COLO829 (cell line): Measurements from ENCODE around the gene CDK19.

ENCODE experiments used
- DNase-seq: peaks from one replicate; pipeline ENCODE4 v3.0.0; 2012; ENCODE audit warnings: low spot score

Gene CDK19

DNA sequence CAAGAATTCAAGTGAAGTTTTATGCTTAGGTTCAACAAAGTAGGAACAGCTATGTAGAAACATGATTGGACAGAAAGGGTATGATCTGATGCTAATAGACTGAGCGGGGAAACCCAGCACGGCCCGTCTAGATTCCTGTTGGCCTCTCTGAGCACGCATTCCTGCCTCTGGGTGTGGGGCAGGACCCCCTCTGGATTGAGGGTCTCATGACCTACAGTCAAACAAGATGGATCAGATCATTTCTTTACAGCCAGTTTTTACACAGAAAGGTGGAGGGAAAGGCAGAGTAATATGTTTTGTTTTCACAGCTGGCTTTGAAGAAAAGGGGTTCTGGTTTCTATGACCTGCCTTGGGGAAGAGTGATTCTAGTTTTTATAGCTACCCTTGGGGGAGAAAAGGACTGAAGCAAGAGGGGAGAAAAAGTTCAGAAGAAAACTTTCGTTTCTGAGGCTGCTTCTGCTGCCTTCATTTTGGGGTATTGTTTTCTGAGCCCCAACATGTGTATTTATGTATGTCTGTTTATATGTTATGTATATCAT is 239.3 kb downstream of the CDK19 start:
- no peak for DNase-seq

- DNase-seq: no peak
These were observed 240.5 kb downstream of the CDK19 start for GRCh38 chr6:110574817-110575216.

- no peak for DNase-seq
These were observed 241.7 kb downstream of the CDK19 start for GRCh38 chr6:110573537-110573936.

DNA sequence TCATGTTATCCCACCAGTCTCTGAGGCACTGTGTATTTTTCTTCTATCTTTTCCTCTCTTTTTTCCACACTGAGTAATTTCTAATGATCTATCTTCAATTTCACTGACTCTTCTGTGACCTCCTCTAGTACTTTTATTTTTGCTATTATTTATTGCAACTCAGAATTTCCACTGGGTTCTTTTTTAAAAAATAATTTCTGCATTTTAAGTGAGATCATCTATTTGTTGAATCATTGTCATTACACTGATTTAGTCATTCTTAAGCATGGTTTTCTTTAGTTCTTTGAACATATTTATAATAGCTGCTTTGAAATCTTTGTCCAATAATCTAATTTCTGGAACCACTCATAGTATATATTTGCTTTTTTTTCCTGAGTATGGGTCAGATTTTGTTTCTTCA is 242.1 kb downstream of the CDK19 start:
- no peak for DNase-seq

GRCh38 chr6:110567957-110568696 is 247.1 kb downstream of the CDK19 start:
- DNase-seq: no peak

- no peak for DNase-seq
These were observed 248.7 kb downstream of the CDK19 start for GRCh38 chr6:110566346-110567125.

DNA sequence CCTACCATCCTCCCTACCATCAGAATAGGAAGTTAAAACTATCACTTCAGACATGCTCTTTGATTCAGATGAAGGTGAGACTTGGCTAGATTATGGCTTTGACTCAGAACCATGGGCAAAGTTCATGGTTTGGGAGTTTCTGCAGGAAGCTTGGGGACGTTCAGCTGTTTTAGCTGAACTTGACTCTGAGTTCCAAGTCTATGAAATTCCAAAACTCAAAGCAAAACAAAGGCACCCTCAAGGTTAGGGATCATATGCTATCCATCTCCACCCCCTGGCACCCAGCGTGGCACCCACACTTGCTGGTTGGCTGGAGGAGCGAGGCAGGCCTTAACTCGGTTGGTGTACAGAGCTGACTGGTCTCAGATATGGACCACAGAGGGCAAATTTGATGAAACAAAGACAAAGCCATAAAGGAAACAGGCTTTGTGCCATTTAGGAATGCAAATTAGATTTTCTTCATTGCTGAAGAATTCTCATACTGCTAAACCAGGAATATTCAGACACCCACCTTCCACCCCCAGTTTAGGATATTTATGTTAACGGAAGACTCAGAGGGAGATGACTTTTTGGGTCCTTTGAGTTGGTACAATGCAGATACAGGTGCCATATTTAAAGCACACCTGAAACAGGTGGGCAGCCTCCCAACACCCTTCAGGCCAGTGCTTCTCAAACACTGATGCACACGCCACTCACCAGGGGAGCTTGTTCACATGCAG is 250.4 kb downstream of the CDK19 start:
- no peak for DNase-seq

DNA sequence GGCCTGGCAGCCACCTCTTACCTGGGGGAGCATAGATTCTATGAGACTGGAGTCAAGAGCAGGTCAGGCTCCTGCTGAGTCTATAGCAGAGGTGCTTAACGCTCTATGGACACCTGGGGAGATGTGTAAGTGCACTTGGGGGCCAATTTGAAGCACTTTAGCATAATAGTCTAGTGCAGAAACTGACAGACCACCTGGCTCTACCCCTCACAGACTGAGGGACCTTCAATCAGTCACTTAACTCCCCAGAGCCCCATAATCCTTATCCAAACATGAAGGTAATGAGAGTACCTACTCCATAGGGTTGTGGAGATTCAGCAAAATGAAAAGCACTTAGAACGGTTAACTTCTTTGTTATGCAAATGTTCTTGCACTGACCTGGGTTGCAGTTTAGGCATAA is 251.6 kb downstream of the CDK19 start:
- DNase-seq: no peak

DNA sequence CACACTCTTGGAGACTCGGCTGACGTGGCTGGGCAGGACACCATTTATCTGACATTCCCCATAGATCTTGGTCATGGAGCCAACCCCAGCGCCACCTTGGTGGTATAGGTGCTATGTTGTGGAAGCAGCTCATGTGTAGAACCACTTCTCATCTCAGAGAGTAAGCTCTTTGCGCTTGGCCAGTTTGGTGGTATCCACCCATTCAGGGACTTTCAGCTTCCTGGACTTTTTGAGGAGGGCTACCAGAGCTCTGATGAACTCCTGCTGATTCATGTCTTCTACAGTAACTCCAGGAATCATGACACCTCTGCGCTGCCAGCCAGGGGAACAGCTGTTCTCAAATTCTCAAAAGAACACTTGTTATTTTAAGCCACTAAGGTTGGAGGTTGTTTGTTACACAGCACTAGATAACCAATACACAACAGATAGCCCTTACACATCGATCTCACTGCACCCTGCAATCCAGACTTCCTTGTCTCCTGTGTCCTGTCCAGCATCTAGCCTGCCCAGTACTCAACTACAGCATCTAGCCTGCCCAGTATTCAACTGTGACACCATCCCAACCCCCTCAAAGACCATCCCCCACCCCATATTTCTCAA is 252.9 kb downstream of the CDK19 start:
- DNase-seq: no peak

DNA sequence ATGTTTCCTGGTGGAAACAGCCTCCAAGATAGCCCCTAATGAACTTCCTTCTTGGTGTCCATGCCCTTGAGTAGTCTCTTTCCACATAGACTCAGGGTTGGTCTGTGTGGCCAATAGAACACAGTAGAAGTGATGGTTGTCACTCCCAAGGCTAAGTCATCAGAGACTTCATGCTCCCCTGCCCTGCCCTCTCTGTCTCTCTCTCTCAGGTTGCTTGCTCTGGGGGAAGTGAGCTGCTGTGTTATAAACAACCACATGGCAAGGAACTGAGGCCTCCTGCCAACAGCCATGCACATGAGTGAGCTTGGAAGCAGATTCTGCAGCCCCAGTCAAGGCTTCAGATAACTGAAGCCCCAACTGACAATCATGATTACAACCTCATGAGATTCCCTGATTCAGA is 253.6 kb downstream of the CDK19 start:
- no peak for DNase-seq

DNA sequence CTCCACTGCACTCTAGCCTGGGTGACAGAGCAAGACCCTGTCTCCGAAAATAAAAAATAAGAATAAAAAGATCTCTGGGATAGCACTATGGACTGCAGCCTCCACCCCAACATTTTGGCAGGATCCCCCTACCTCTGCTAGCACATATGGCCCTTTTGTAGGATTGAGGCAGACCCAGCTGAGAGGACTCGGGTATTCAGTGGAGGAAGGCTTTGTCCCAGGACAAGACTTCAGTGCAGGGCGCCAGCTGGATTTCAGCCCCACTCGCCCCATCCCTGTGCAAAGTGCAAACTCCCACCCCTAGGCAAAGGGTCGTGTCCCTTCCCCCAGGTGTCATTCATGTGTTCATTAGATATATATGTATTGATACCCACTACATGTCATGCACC is 254.3 kb downstream of the CDK19 start:
- DNase-seq: no peak

DNA sequence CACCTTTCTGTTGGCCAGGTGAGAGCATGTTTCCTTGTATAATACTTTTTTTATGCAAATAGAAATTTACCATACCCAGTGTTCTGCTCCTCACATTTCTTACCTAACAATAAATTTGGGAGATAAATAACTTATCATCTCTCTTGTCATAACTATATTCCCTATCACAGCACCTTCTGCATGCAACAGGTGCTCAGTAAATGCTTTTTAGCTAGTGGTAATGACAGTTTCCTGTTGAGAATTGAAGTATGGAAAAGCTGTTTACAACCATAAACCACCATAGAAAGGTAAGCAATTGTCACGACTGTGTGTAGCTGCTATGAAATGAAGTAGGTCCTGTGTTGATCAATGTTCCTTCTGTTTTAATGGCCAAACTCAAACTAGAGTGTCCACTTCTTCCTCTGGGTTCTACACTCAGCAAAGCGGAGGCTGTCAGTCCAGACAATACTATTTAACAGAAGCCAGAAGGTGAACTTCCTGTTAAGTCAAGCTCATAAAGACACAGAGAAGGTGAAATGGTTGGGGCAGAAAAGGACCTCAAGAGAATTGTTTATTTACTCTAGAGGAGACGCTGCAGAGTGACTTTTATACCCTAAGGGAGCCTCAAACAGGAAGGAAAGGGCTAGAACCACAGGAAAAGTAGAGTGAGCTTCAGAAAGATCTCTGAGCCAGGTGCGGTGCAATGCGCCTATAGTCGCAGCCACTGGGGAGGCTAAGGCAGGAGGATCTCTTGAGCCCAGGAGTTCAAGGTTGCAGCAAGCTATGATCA is 254.8 kb downstream of the CDK19 start:
- DNase-seq: no peak
